ENCODE results near the gene POLD2. TPM values are rescaled to one million over a fixed set of nuclear protein-coding genes. Genes with fewer than 3 reads are reported as not detected.

The POLD2 gene
- polyA plus RNA-seq, 3 donors from 2014 or later: 39.8 to 65.7 (median 48.4) TPM

GRCh38 chr7:44087911-44088838 lies 35.2 kb downstream of the POLD2 start:
- H3K4me1 Mint-ChIP-seq: peaks cover 2 to 5% of the 10 kb centered on the region in 2 donors
- no peaks in the 10 kb centered on the region for H3K36me3 Mint-ChIP-seq
- H3K4me3 Mint-ChIP-seq: no peak overlapping the region
- no peak for DNase-seq
- no peaks in the 10 kb centered on the region for H3K9me3 Mint-ChIP-seq
- H3K27ac Mint-ChIP-seq: no peak overlapping the region
- peaks cover 0 to 8% (median 0%) of the 10 kb centered on the region in 3 donors for H3K27me3 Mint-ChIP-seq (ENCODE audit: low read depth in 3 of 3)

- Mint-ChIP-seq H3K27me3 (ENCODE audit: low read depth in 3 of 3) (peaks cover 0 to 5% (median 0%) of the 10 kb centered on the region in 3 donors), H3K36me3 (no peaks in the 10 kb centered on the region), H3K4me3 (no peak overlapping the region), H3K27ac (peak overlapping the region in 1 of 6 donors; percentile 69), H3K4me1 (peaks cover 7 to 17% of the 10 kb centered on the region in 2 donors), H3K9me3 (no peaks in the 10 kb centered on the region)
- no peak for DNase-seq
Observed at GRCh38 chr7:44086627-44087026, 36.7 kb downstream of the POLD2 start.

- peaks cover 17 to 28% of the 10 kb centered on the region in 2 donors for H3K4me1 Mint-ChIP-seq
- no peak for DNase-seq
- H3K9me3 Mint-ChIP-seq: no peaks in the 10 kb centered on the region
- no peaks in the 10 kb centered on the region for H3K36me3 Mint-ChIP-seq
- no peak overlapping the region for H3K4me3 Mint-ChIP-seq
- H3K27me3 Mint-ChIP-seq (ENCODE audit: low read depth in 3 of 3): peaks cover 0 to 5% (median 3%) of the 10 kb centered on the region in 3 donors
- no peak overlapping the region for H3K27ac Mint-ChIP-seq
Observed at GRCh38 chr7:44085546-44085945, 37.8 kb downstream of the POLD2 start.

GRCh38 chr7:44084701-44085100 lies 38.6 kb downstream of the POLD2 start:
- Mint-ChIP-seq H3K36me3 (no peaks in the 10 kb centered on the region), H3K9me3 (no peaks in the 10 kb centered on the region), H3K4me1 (peaks cover 17 to 28% of the 10 kb centered on the region in 2 donors), H3K27me3 (ENCODE audit: low read depth in 3 of 3) (peaks cover 0 to 5% (median 3%) of the 10 kb centered on the region in 3 donors), H3K4me3 (peak overlapping the region in 3 of 5 donors; percentile 54 to 87 (median 67)), H3K27ac (peak overlapping the region in 2 of 6 donors; percentile 9 to 40)
- DNase-seq: no peak

- Mint-ChIP-seq H3K4me1 (peaks cover 21 to 29% of the 10 kb centered on the region in 2 donors), H3K27me3 (ENCODE audit: low read depth in 3 of 3) (peaks cover 0 to 5% (median 3%) of the 10 kb centered on the region in 3 donors), H3K9me3 (no peaks in the 10 kb centered on the region), H3K36me3 (no peaks in the 10 kb centered on the region), H3K27ac (peak overlapping the region; percentile 11 to 81 (median 76)), H3K4me3 (peak overlapping the region; percentile 71 to 94 (median 87))
- DNase-seq: no peak
Observed at GRCh38 chr7:44083796-44084195, 39.6 kb downstream of the POLD2 start.

- Mint-ChIP-seq H3K9me3 (no peaks in the 10 kb centered on the region), H3K27me3 (ENCODE audit: low read depth in 3 of 3) (peaks cover 0 to 4% (median 3%) of the 10 kb centered on the region in 3 donors), H3K36me3 (peaks cover 0 to 8% (median 4%) of the 10 kb centered on the region in 3 donors), H3K4me1 (peaks cover 29 to 40% of the 10 kb centered on the region in 2 donors), H3K4me3 (peak overlapping the region; percentile 87 to 94 (median 90)), H3K27ac (peak overlapping the region; percentile 74 to 89 (median 80))
- DNase-seq: peak; percentile 98 to 99 (median 99)
Observed at GRCh38 chr7:44082541-44083207, 40.7 kb downstream of the POLD2 start.

GRCh38 chr7:44081266-44081748 lies 42.0 kb downstream of the POLD2 start:
- no peaks in the 10 kb centered on the region for H3K9me3 Mint-ChIP-seq
- DNase-seq: no peak
- peaks cover 0 to 21% (median 8%) of the 10 kb centered on the region in 3 donors for H3K36me3 Mint-ChIP-seq
- peak overlapping the region; percentile 76 to 93 (median 90) for H3K27ac Mint-ChIP-seq
- peaks cover 0 to 6% (median 5%) of the 10 kb centered on the region in 3 donors for H3K27me3 Mint-ChIP-seq (ENCODE audit: low read depth in 3 of 3)
- peaks cover 33 to 49% of the 10 kb centered on the region in 2 donors for H3K4me1 Mint-ChIP-seq
- peak overlapping the region; percentile 87 to 94 (median 90) for H3K4me3 Mint-ChIP-seq

GRCh38 chr7:44080686-44081265 lies 42.6 kb downstream of the POLD2 start:
- DNase-seq: no peak
- H3K4me1 Mint-ChIP-seq: peaks cover 34 to 49% of the 10 kb centered on the region in 2 donors
- no peaks in the 10 kb centered on the region for H3K9me3 Mint-ChIP-seq
- peak overlapping the region; percentile 76 to 93 (median 90) for H3K27ac Mint-ChIP-seq
- H3K4me3 Mint-ChIP-seq: peak overlapping the region; percentile 87 to 94 (median 90)
- peaks cover under 1 to 6% (median 5%) of the 10 kb centered on the region in 3 donors for H3K27me3 Mint-ChIP-seq (ENCODE audit: low read depth in 3 of 3)
- peaks cover 0 to 22% (median 8%) of the 10 kb centered on the region in 3 donors for H3K36me3 Mint-ChIP-seq

- DNase-seq: no peak
- Mint-ChIP-seq H3K27me3 (ENCODE audit: low read depth in 3 of 3) (peaks cover 4 to 6% (median 5%) of the 10 kb centered on the region in 3 donors), H3K27ac (peak overlapping the region in 1 of 6 donors; percentile 40), H3K4me1 (peaks cover 37 to 49% of the 10 kb centered on the region in 2 donors), H3K4me3 (peak overlapping the region in 2 of 5 donors; percentile 12 to 35), H3K36me3 (peaks cover 0 to 22% (median 8%) of the 10 kb centered on the region in 3 donors), H3K9me3 (no peaks in the 10 kb centered on the region)
Observed at GRCh38 chr7:44080118-44080517, 43.2 kb downstream of the POLD2 start.

- DNase-seq: no peak
- Mint-ChIP-seq H3K27ac (peak overlapping the region in 2 of 6 donors; percentile 31 to 40), H3K27me3 (ENCODE audit: low read depth in 3 of 3) (peaks cover 4 to 6% (median 5%) of the 10 kb centered on the region in 3 donors), H3K36me3 (peaks cover 0 to 22% (median 8%) of the 10 kb centered on the region in 3 donors), H3K4me3 (peak overlapping the region in 1 of 5 donors; percentile 2), H3K4me1 (peaks cover 39 to 53% of the 10 kb centered on the region in 2 donors), H3K9me3 (no peaks in the 10 kb centered on the region)
Observed at GRCh38 chr7:44079331-44080021, 43.9 kb downstream of the POLD2 start.

- Mint-ChIP-seq H3K27me3 (ENCODE audit: low read depth in 3 of 3) (peaks cover 4 to 5% (median 4%) of the 10 kb centered on the region in 3 donors), H3K4me3 (no peak overlapping the region), H3K9me3 (no peaks in the 10 kb centered on the region), H3K36me3 (peaks cover 0 to 22% (median 8%) of the 10 kb centered on the region in 3 donors), H3K4me1 (peaks cover 48 to 61% of the 10 kb centered on the region in 2 donors), H3K27ac (peak overlapping the region; percentile 30 to 93 (median 59))
- DNase-seq: no peak
Observed at GRCh38 chr7:44078521-44078920, 44.8 kb downstream of the POLD2 start.

GRCh38 chr7:44077681-44078091 lies 45.7 kb downstream of the POLD2 start:
- Mint-ChIP-seq H3K4me3 (peak overlapping the region in 4 of 5 donors; percentile 2 to 69 (median 21)), H3K4me1 (peaks cover 53 to 58% of the 10 kb centered on the region in 2 donors)

More at GRCh38 chr7:44077681-44078091, 45.7 kb downstream of the POLD2 start:
- H3K27ac Mint-ChIP-seq: peak overlapping the region; percentile 73 to 96 (median 88)
- peaks cover 0 to 22% (median 8%) of the 10 kb centered on the region in 3 donors for H3K36me3 Mint-ChIP-seq
- peaks cover 5% of the 10 kb centered on the region in 3 donors for H3K27me3 Mint-ChIP-seq (ENCODE audit: low read depth in 3 of 3)
- DNase-seq: peak; percentile 37 to 53 (median 45)
- no peaks in the 10 kb centered on the region for H3K9me3 Mint-ChIP-seq

All from immature natural killer cell (primary cell).